Cardiac muscle cell (in vitro differentiated cells and primary cell): Measurements from ENCODE around the gene C21orf58. TPM values are rescaled to one million over a fixed set of nuclear protein-coding genes. Genes with fewer than 3 reads are reported as not detected.

Source experiments
- DNase-seq, 2 donors: peaks; one replicate each; pipeline versions ENCODE4 v3.0.0 to v3.0.0-alpha.2; 2010 to 2017; ENCODE audit warnings: low read depth in 1 of 2, low spot score in 1 of 2
- H3K27ac ChIP-seq: fragments of 200-600 bp; sonication (generic); 2 replicates; pipeline ENCODE4 v1.5.1; 2016
- H3K27me3 ChIP-seq: fragments of 200-600 bp; sonication (generic); 2 replicates; pipeline ENCODE4 v1.6.0; 2016; ENCODE audit warnings: control low read depth
- H3K36me3 ChIP-seq: fragments of 200-600 bp; sonication (generic); 2 replicates; pipeline ENCODE4 v1.5.1; 2016; ENCODE audit warnings: control low read depth
- H3K4me1 ChIP-seq: fragments of 200-600 bp; sonication (generic); 2 replicates; pipeline ENCODE4 v1.8.1; 2017; ENCODE audit warnings: low read depth, mild to moderate bottlenecking, mixed run types
- H3K4me3 ChIP-seq: fragments of 200-600 bp; sonication (generic); 2 replicates; pipeline ENCODE4 v1.5.1; 2016; ENCODE audit warnings: mild to moderate bottlenecking
- H3K9me3 ChIP-seq: fragments of 200-600 bp; sonication (generic); 2 replicates; pipeline ENCODE4 v1.5.1; 2017; ENCODE audit warnings: low read depth, mild to moderate bottlenecking, control low read depth
- CTCF ChIP-seq: IDR thresholded peaks from 2 replicates; pipeline ENCODE4 v1.5.1; 2012; ENCODE audit warnings: low read depth, mild to moderate bottlenecking, low read length
- polyA plus RNA-seq: library from polyadenylated mRNA; unstranded; fragments of >200 nt; fragmentation: Nextera tagmentation; extraction: Ambion mirVana; gene quantifications from 2 replicates; pipeline ENCODE4 v1.2.1, GENCODE V29; 2016
- total RNA-seq: library from RNA; depleted of rRNA; stranded (reverse); fragments of >200 nt; gene quantifications from 2 replicates; pipeline ENCODE4 v1.2.3, GENCODE V29; 2016

C21orf58 gene
- total and polyA plus RNA-seq, 2 experiments from 2014 or later, result 11.1 to 32.6 TPM

- Histone ChIP-seq H3K27ac (no peak overlapping the region), H3K4me3 (no peak overlapping the region), H3K36me3 (peaks cover 6% of the 10 kb centered on the region), H3K9me3 (no peaks in the 10 kb centered on the region), H3K4me1 (no peaks in the 10 kb centered on the region), H3K27me3 (no peaks in the 10 kb centered on the region)
- no peak for DNase-seq
- TF ChIP-seq CTCF, result no peak
Observed at GRCh38 chr21:46362946-46363345, 39.3 kb upstream of the C21orf58 start.

- DNase-seq, result no peak
- H3K4me1 ChIP-seq, result no peaks in the 10 kb centered on the region
- no peaks in the 10 kb centered on the region for H3K27me3 ChIP-seq
- H3K27ac ChIP-seq, result no peak overlapping the region
- no peaks in the 10 kb centered on the region for H3K9me3 ChIP-seq
- H3K4me3 ChIP-seq, result no peak overlapping the region
- TF ChIP-seq CTCF, result no peak
- H3K36me3 ChIP-seq, result peaks cover 9% of the 10 kb centered on the region
Observed at GRCh38 chr21:46361935-46362334, 38.3 kb upstream of the C21orf58 start.

GRCh38 chr21:46361176-46361575 is 37.5 kb upstream of the C21orf58 start:
- no peak for TF ChIP-seq CTCF
- peaks cover 9% of the 10 kb centered on the region for H3K36me3 ChIP-seq
- no peak for DNase-seq
- no peak overlapping the region for H3K27ac ChIP-seq
- H3K4me3 ChIP-seq, result no peak overlapping the region
- no peaks in the 10 kb centered on the region for H3K4me1 ChIP-seq
- H3K9me3 ChIP-seq, result no peaks in the 10 kb centered on the region
- no peaks in the 10 kb centered on the region for H3K27me3 ChIP-seq

- Histone ChIP-seq H3K4me3 (no peak overlapping the region), H3K27ac (no peak overlapping the region), H3K4me1 (no peaks in the 10 kb centered on the region), H3K9me3 (no peaks in the 10 kb centered on the region), H3K36me3 (peaks cover 11% of the 10 kb centered on the region), H3K27me3 (no peaks in the 10 kb centered on the region)
- DNase-seq, result no peak
- TF ChIP-seq CTCF, result no peak
Observed at GRCh38 chr21:46357684-46358425, 34.2 kb upstream of the C21orf58 start.

GRCh38 chr21:46357335-46357604 is 33.6 kb upstream of the C21orf58 start:
- DNase-seq, result no peak
- Histone ChIP-seq H3K4me3 (no peak overlapping the region), H3K4me1 (no peaks in the 10 kb centered on the region), H3K9me3 (no peaks in the 10 kb centered on the region), H3K36me3 (peaks cover 13% of the 10 kb centered on the region), H3K27me3 (no peaks in the 10 kb centered on the region), H3K27ac (no peak overlapping the region)
- no peak for TF ChIP-seq CTCF
